HG03066 (cell line): ENCODE measurements around the gene PHACTR3.

ENCODE experiments used
- ATAC-seq: cut with Tn5 transposase; IDR thresholded peaks from one replicate; pipeline ENCODE4 v1.9.1; 2021; ENCODE audit warnings: low read depth; ENCODE audit not compliant: unreplicated experiment

PHACTR3 gene

GRCh38 chr20:59821201-59821600 is 216.9 kb downstream of the PHACTR3 start:
- no peak for ATAC-seq

DNA sequence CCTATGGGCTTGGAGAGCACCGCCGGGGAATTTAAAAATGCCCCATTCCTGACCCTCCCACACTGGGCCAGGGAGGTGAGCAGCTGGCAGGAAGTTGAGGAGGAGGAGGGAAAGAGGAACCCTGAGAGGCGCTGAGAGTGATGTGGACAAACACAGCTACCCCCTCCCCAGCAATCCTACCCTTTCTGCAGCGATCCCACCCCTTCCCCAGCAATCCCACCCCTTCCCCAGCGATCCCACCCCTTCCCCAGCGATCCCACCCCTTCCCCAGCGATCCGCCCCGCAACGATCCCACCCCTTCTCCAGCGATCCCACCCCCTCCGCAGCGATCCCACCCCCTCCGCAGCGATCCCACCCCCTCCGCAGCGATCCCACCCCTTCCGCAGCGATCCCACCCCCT is 217.4 kb downstream of the PHACTR3 start:
- no peak for ATAC-seq

DNA sequence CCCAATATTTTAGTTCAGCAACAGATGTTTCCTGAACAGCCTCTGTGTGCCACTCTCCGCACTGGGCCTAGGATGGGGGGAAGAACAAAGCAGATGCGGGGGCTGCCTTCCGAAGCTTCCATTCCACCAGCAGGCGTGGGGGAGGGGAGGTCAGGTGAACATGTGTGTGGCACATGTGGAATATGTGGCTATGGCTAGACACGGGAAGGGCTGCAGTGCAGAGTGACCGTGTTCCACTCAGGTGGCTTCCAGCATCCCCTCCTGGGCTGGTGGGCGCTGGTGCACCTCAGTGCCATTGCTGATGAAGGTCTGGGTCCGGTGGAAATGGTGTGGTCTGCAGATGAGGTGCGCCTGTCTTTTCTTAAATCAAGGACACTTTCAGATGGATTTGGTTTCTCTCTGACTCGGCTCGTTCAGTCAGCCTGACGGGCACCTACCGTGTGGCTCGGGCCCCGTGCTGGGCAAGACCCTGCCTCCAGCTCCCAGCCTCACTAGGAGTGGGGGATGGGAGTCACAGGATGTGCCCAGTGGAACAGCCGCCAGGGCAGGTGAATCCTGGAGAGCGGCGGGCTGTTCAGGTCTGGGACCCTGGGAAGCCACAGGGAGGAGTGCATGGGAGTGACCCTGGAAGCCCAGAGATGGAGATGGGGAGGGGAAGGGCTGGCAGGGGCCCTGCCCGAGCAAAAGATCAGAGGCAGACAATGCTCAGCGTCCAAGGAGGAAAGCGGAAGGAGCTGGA is 218.1 kb downstream of the PHACTR3 start:
- ATAC-seq = no peak

GRCh38 chr20:59823030-59823423 is 218.7 kb downstream of the PHACTR3 start:
- ATAC-seq = no peak

- no peak for ATAC-seq
Observed at GRCh38 chr20:59823491-59824259, 219.3 kb downstream of the PHACTR3 start.

- ATAC-seq = no peak
Observed at GRCh38 chr20:59824711-59825562, 220.6 kb downstream of the PHACTR3 start.

- ATAC-seq = no peak
Observed at GRCh38 chr20:59825563-59825920, 221.2 kb downstream of the PHACTR3 start.

DNA sequence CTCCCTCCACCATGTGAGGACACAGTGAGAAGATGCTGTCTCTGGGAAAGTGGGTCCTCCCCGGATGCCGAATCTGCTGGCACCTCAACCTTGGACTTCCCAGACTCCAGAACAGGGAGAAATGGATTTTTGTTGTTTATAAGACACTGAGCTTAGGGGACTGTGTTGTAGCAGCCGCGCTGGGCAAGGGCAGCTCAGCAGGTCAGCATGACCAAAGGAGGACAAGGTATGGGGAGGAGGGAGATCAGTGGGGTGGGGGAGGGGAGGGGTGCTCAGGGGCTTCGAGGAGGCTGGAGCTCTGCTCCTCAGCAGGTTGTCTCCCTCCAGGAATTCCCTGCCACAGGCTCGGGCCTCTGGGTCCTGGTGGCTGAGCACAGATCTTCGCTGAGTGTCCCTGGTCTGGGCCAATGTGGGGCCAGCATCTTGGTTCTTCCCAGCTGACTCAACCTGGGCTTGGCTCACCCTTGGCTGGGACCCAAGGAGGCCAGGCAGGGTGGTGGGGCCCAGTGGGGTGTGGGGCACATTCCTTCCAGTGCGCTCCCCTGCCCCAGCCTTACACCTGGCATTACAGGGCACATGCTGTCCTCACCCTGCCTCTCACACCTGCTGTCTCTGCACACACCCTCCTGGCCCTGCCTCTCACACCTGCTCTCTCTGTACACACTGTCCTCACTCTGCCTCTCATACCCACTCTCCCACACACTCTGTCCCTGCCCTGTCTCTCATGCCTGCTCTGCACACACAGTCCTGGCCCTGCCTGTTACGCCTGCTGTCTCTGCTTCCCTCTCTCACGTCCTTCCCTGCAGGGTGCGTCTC is 221.8 kb downstream of the PHACTR3 start:
- no peak for ATAC-seq

- ATAC-seq = no peak
Observed at GRCh38 chr20:59827138-59828056, 223.1 kb downstream of the PHACTR3 start.

DNA sequence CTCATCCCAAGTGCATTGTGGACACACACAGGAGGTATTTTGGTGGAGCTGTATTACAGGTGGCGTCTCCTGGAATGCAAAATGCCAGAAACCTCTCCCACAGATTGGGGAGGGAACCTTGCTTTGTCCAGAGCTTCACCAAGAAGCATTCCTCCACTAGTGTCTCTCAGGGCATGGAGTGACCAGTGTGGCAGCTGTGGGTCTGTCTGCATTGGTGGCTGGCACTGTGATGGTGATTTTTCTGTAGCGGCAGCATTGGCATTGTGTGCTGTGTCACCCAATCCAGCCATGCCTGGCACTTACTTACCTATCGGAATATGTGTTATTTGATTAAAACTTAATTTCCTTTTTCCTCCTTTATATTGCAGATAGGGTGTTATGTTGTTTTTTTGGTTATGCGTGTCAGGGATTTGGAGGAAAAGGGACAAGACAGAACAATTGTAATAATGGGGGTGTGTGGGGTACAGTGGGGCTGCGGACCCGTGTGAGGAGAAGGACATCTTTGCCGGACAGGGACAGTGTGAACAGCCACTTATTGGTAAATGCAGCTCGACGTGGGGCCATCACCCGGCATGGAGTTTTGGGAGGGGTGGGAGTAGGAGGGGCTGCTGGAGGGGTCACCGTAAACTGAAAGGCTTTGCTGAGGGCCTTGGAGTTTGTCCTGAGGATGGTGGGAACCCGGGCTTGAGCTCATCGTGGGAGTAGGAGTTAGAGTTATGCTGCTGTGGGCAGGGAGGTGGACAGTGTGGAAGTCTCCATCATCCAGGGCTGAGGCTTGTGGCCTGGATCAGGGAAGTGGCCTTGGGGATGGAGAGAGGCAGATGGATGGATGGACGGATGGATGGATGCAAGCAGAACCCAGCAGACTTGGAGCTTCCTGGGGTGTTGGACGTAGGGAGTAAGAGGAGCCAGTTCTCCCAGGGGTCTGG is 224.0 kb downstream of the PHACTR3 start:
- no peak for ATAC-seq

DNA sequence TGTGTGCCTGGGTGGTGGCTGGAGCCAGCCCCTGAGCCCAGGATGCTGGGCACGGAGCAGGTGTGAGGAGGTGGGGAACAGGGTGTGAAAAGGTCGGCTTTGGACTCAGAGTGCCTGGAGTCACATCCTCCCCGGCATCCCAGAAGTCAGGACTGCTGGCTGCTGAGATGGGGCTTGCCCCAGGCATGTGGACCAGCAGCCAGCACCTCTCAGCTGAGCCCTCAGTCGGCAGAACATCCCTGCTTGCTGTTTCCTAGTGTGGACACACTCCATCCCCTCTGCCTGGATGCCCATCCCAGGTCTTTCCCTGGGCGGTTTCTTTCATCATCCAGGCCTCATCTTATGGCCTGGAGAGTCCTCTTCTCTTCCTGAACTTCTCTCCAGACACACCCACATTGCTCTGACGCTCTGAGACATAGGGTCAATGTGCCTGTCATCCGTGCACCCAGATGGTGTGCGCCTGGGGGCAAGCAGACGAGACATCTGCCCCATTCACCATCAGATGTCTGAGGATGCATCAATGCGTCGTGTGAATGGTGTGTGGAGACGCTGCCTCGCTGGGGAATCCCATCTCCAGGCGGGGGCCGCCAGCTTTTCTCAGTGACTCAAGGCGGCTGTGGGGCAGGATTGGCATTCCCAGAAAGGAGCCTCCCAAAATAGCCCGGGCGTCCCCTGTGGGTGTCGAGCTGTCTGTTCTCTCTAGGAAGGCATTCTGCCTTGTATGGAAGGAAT is 224.9 kb downstream of the PHACTR3 start:
- ATAC-seq = no peak

DNA sequence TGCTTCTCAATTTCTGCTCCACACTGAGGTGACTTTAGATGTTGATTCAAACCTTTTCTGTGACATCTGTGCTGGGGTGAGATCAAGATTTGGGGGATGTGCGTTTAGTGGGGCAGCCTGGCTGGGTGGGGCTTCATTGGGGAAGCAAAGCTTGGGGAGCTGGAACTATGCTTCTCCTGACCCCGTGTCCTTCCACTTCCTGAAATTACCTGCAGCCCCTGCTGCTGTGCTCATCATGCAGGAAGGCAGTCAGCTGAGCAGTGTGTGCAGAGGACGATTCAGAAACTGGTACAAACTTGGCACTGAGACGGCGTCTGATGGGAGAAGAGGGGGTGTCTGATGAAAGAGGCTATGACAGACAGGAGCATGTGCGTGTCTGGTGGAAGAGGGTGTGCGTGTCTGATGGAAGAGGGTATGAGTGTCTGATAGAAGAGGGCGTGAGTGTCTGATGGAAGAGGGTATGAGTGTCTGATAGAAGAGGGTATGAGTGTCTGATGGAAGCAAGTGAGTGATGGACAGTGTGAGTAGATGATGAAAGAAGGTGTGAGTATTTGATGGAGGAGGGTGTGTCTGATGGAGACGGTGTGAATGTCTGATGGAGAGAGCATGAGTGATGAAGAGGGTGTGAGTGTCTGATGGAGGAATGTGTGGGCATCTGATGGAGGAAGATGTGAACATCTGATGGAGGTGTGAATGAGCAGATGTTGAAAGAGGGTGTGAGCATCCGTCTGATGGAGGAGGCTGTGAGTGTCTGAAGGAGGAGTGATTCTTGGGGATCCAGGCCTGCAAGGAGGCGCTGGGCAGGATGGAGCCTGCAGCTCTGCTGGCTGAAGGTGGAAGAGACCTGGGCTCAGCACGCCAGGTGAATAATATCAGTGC is 225.7 kb downstream of the PHACTR3 start:
- ATAC-seq = no peak

DNA sequence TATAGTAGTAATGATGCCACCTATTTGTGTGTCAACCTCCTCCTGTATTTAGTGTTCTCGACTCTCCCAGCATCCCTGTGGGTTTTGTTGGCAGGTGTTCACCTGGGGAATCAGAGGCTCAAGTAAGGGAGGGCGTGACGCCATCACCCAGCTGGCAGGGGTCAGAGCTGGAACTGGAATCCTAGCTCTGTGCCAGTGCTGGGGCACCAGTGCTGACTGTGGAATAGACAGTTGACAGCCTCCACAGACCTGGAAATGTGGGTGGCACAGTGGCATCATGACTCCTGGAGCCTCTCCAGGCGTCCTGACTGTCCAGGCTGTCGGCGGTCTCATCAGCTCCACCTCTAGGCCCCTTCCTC is 226.3 kb downstream of the PHACTR3 start:
- no peak for ATAC-seq

DNA sequence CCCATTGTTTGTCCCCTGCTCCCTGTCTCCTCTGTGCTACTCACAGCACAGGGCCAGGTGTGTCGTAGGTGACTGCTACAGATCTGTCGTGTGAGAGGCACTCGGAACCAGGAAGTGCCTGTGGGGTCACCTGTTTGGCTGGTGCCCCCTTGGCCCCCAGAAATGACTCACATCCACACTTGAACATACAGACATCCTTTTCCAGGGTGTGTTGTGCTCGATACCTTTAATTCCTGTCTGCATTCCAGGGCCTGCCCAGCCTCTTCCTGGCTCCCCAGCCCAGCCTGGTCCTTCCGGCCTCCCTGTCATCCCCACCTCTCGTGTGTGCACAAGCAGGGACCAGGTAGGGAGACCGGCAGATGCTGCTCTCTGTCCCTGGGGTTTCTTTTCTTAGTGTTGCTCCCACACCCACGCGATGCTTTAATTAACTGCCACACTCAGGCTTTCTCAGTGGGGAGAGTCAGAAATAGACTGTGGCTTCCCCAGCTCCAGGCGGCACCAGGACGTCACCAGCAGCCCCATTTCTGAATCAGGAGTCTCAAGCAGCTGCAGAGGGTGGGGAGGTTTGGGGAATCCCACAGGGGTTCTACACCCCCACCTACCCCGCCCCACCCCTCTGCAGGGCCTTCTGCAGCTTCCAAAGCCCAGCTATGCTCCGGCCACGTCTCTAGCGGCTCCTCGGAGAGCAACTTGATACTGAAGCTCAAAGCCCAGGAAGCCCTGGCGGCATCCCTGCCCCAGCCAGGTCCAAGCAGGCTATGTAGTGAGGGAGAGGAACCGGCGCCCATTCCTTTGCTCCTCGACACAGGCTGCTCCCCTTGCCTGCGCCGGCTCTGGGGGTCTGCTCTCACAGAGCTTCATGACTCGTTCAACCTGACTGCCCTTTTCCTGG is 226.9 kb downstream of the PHACTR3 start:
- ATAC-seq = no peak

GRCh38 chr20:59831916-59832270 is 227.6 kb downstream of the PHACTR3 start:
- no peak for ATAC-seq
